Pons (tissue), 1 donor: ENCODE results near the gene GRHL1.

Experiments used
- DNase-seq: peaks from one replicate; pipeline ENCODE4 v3.0.0-alpha.2; 2016; ENCODE audit warnings: low spot score

GRHL1 gene

GRCh38 chr2:9994462-9994861 is 43.0 kb downstream of the GRHL1 start:
- no peak for DNase-seq

- no peak for DNase-seq
Measured at GRCh38 chr2:9995059-9995458, 43.6 kb downstream of the GRHL1 start.

GRCh38 chr2:9996321-9996720 is 44.8 kb downstream of the GRHL1 start:
- DNase-seq: no peak

- no peak for DNase-seq
Measured at GRCh38 chr2:9997936-9998335, 46.4 kb downstream of the GRHL1 start.

GRCh38 chr2:9998916-9999654 is 47.6 kb downstream of the GRHL1 start:
- no peak for DNase-seq

- DNase-seq: no peak
Measured at GRCh38 chr2:9999693-10000092, 48.2 kb downstream of the GRHL1 start.

GRCh38 chr2:10000541-10000940 is 49.0 kb downstream of the GRHL1 start:
- no peak for DNase-seq

GRCh38 chr2:10001586-10001985 is 50.1 kb downstream of the GRHL1 start:
- DNase-seq: no peak

GRCh38 chr2:10002109-10002508 is 50.6 kb downstream of the GRHL1 start:
- DNase-seq: no peak

GRCh38 chr2:10002681-10003080 is 51.2 kb downstream of the GRHL1 start:
- no peak for DNase-seq

GRCh38 chr2:10003206-10004125 is 52.0 kb downstream of the GRHL1 start:
- no peak for DNase-seq

GRCh38 chr2:10004401-10004800 is 52.9 kb downstream of the GRHL1 start:
- no peak for DNase-seq

- DNase-seq: no peak
Measured at GRCh38 chr2:10004836-10005235, 53.3 kb downstream of the GRHL1 start.

- no peak for DNase-seq
Measured at GRCh38 chr2:10005461-10006235, 54.2 kb downstream of the GRHL1 start.

GRCh38 chr2:10006236-10007161 is 55.0 kb downstream of the GRHL1 start:
- no peak for DNase-seq

GRCh38 chr2:10007435-10007834 is 55.9 kb downstream of the GRHL1 start:
- DNase-seq: no peak

- no peak for DNase-seq
Measured at GRCh38 chr2:10007921-10008808, 56.7 kb downstream of the GRHL1 start.

- DNase-seq: no peak
Measured at GRCh38 chr2:10008809-10009176, 57.3 kb downstream of the GRHL1 start.

GRCh38 chr2:10009271-10009810 is 57.8 kb downstream of the GRHL1 start:
- DNase-seq: no peak
